Left ventricle myocardium inferior (tissue), 1 donor: ENCODE results near the gene SASH1. TPM values are rescaled to one million over a fixed set of nuclear protein-coding genes. Genes with fewer than 3 reads are reported as not detected.
A peak's percentile ranks its signal among the peaks of the same experiment; 100 is the strongest.

ENCODE experiments used
- DNase-seq: peaks from one replicate; pipeline ENCODE4 v3.0.0-alpha.2; 2020
- H3K27ac ChIP-seq: fragments of 200-600 bp; replicated peaks from 2 replicates; pipeline ENCODE4 v1.8.0; 2021
- H3K27me3 ChIP-seq: fragments of 200-600 bp; 2 replicates; pipeline ENCODE4 v1.8.0; 2021; ENCODE audit warnings: low read depth
- H3K36me3 ChIP-seq: fragments of 200-600 bp; 2 replicates; pipeline ENCODE4 v1.8.0; 2021
- H3K4me1 ChIP-seq: fragments of 200-600 bp; 2 replicates; pipeline ENCODE4 v1.8.0; 2021
- H3K4me3 ChIP-seq: fragments of 200-600 bp; 2 replicates; pipeline ENCODE4 v1.8.0; 2021; ENCODE audit warnings: mild to moderate bottlenecking, moderate library complexity
- H3K9me3 ChIP-seq: fragments of 200-600 bp; replicated peaks from 2 replicates; pipeline ENCODE4 v1.8.0; 2021
- CTCF ChIP-seq: fragments of 200-600 bp; IDR thresholded peaks from 2 replicates; pipeline ENCODE4 v1.8.0; 2021; ENCODE audit warnings: antibody characterized with exemption, mild to moderate bottlenecking, borderline replicate concordance
- intact Hi-C: fragments of 100-400 bp; cut with micrococcal nuclease; formaldehyde crosslinking; loops from one replicate; pipeline ENCODE4 v1.11.0; 2022
- total RNA-seq: library from RNA; stranded (reverse); fragmentation: NEBNext Ultra II Directional; extraction: Animal tissue kit (Norgen Biotek cat#: 25700); gene quantifications from one replicate; pipeline ENCODE4 v1.2.1, GENCODE V29; 2021
- donor health status: DM: no; HTN: yes; CAD: no; lungs with severe emphysema.

SASH1 gene
- total RNA-seq, 1 donor from 2014 or later: 22.5 TPM

GRCh38 chr6:148526145-148526544 lies 183.5 kb downstream of the SASH1 start:
- Histone ChIP-seq H3K9me3 (no peaks in the 10 kb centered on the region), H3K27ac (peak overlapping the region; percentile 8), H3K27me3 (no peaks in the 10 kb centered on the region), H3K4me1 (peaks cover 61% of the 10 kb centered on the region), H3K4me3 (no peak overlapping the region), H3K36me3 (peaks cover 37% of the 10 kb centered on the region)
- no peak for TF ChIP-seq CTCF
- intact Hi-C loops: no loop called here
- DNase-seq: no peak

DNA sequence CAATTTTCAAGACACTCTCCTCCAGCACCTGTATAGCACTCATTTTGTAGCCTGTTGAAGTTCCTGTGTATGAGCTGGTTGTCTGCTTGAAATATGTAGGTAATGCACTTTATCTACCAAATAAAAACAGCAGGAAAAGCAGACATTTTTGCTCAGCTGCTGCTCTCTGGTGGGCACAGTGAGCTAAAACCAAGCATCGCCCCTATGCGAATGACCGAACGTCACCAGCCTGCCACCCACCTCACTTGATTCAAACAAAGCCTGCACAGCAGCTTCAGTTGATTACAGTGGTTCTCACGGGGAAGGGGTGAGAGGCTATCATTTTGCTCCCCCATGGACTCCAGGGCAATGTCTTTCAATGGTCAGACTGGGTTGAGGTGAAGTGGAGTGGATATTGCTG lies 185.7 kb downstream of the SASH1 start:
- Histone ChIP-seq H3K4me1 (peaks cover 44% of the 10 kb centered on the region), H3K27ac (peak overlapping the region; percentile 13), H3K4me3 (no peak overlapping the region), H3K36me3 (peaks cover 57% of the 10 kb centered on the region), H3K27me3 (no peaks in the 10 kb centered on the region), H3K9me3 (no peaks in the 10 kb centered on the region)
- no peak for TF ChIP-seq CTCF
- intact Hi-C loops: no loop called here
- no peak for DNase-seq

DNA sequence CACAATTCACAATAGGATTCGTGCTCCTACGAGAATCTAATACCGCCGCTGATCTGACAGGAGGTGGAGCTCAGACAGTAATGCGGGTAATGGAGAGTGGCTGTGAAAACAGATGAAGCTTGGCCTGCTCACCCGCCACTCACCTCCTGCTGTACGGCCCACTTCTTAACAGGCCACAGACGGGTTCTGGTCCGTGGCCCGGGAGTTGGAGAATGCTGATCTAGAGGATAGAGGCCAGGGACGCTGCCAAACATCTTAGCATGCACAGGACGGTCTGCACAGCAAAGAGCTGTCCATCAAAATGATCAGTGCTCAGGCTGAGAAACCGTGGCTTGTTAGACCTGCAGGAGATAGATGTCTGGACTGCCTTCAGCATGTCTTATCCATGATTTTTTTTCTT lies 186.4 kb downstream of the SASH1 start:
- Histone ChIP-seq H3K36me3 (peaks cover 64% of the 10 kb centered on the region), H3K27me3 (no peaks in the 10 kb centered on the region), H3K4me3 (no peak overlapping the region), H3K27ac (peak overlapping the region; percentile 30), H3K9me3 (no peaks in the 10 kb centered on the region), H3K4me1 (peaks cover 42% of the 10 kb centered on the region)
- no peak for DNase-seq
- intact Hi-C loops: no loop called here
- no peak for TF ChIP-seq CTCF

GRCh38 chr6:148530394-148530953 lies 187.8 kb downstream of the SASH1 start:
- Histone ChIP-seq H3K27me3 (no peaks in the 10 kb centered on the region), H3K36me3 (peaks cover 74% of the 10 kb centered on the region), H3K9me3 (no peaks in the 10 kb centered on the region), H3K27ac (peak overlapping the region; percentile 57), H3K4me1 (peaks cover 42% of the 10 kb centered on the region), H3K4me3 (peak overlapping the region; percentile 32)
- no peak for DNase-seq
- no peak for TF ChIP-seq CTCF
- intact Hi-C loops: no loop called here

- DNase-seq: no peak
- H3K4me1 ChIP-seq: peaks cover 39% of the 10 kb centered on the region
- intact Hi-C loops: no loop called here
- TF ChIP-seq CTCF: no peak
- peak overlapping the region; percentile 57 for H3K27ac ChIP-seq
- no peaks in the 10 kb centered on the region for H3K9me3 ChIP-seq
- H3K4me3 ChIP-seq: no peak overlapping the region
- H3K27me3 ChIP-seq: no peaks in the 10 kb centered on the region
- H3K36me3 ChIP-seq: peaks cover 74% of the 10 kb centered on the region
These were observed 188.3 kb downstream of the SASH1 start for GRCh38 chr6:148530976-148531375.
